Stimulated activated CD8-positive, alpha-beta memory T cell treated with anti-CD3 and anti-CD28 coated beads, Interleukin-12 subunit alpha, Interleukin-12 subunit beta, amount 100 ng/mL, for 1 hour (primary cell): ENCODE measurements around the gene PHF12.
"Not testable (repeated sequence)": the region's sequence is repeated elsewhere in the genome, so short reads cannot be mapped to it uniquely, and the experiment has no call there.

ENCODE experiments used
- DNase-seq: peaks from one replicate; pipeline ENCODE4 v3.0.0-alpha.2; 2020; ENCODE audit warnings: low read depth

Gene PHF12

DNA sequence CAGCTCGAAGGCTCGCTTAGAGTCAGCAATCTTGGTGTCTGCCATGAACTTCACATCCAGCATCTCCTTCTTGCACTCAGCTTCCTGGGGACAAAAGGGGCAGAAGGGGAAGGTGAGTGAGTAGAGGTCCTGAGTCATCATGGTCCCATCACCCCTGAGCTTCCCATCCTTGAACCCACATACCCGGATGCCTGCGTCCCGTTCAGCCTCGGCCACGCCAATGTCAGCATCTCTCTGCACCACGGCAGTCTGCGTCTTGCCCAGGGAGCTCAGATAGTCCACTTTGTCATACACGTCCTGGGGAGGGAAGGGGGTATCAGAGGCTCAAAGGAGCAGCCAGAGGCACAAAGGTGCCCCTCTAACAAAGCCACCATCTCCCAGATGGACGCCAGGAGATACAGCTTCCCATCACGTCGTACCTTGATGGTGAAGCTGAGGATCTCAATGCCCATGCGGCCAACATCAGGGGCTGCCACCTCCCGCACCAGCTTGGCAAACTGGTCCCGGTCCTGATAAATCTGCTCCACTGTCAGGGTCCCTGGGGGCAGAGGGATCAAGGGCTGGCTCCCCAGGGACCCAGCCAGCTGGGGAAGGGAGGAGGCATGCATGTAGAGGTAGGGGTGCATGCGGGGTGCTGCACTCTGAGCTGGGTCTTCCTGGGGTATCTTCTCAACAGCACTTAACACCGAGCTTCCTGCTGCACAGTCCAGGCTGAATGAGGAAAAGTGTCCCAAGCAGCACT, 69.0 kb downstream of the PHF12 start:
- DNase-seq, result no peak

DNA sequence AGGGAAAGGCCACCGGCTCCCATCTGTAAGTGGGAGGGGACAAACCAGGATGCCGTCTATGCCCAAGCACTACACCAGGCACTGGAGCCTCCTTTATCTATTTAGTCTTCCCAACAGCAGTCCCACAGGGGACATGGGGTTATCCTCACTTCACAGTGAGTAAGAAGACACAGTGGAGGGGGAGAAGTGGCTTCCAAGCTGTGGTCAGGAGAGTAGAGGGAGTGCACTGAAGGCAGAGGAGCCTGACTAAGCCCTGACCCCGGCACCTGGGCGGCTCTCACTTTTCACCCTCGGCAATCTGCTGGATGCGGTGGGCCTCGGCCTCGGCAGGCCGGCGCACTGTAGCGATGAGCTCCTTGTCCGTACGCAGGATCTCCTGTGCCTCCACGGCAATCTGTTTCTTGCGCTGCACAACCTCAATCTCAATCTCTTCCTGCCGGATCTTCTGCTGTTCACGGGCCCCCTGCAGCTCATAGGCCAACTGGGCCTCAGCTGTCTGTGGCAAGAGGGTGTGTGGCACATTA, 69.7 kb downstream of the PHF12 start:
- DNase-seq, result no peak

DNA sequence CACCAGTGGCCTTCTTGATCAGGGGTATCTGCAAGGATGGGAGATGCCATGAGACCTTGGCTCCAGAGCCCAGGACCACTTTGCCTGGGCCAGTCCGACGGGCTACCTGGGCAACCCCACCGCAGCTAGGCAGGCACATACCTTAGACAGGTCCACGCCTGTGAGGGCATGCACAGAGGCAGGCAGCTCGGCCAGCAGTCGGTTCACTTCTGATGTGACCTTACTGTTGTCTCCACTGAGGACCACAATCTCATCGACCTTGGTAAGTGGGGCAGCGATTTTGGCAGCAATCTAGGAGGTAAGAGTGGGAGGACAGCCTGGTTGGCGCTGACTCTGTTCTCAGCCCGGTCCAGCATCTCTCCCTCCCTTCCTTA, 70.8 kb downstream of the PHF12 start:
- no peak for DNase-seq

DNA sequence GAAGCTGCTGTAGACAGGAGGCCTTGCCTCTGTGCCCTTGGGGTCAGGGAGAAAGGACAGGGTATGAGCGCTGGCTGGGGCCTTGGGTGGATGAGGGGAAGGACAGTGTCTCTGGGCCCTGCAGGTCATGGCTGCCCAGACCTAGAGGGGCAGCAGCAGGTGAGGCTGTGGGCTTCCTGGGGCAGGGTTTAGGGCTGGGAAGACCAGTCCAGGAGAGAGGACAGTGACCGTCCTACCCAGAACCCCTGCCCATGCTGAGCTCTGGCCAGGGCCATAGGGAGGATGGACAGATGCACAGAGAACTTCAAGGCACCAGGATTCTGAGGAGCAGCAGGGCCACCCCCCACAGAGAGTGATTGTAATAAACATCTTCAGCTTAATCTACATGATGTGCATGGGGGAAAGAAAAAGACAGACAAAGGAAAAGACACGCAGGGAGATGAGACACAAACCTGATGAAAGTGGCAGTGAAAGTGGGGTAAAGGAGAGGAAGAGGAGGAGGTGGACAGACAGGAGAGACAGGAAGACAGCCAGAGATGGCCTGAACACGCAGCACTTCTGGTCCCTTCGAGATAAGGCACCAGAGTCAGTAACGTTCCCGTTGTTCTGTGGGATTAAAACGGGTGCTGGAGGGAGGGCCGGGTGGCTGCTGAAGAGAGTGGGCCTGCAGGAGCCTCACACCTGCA, 71.3 kb downstream of the PHF12 start:
- DNase-seq, result no peak

DNA sequence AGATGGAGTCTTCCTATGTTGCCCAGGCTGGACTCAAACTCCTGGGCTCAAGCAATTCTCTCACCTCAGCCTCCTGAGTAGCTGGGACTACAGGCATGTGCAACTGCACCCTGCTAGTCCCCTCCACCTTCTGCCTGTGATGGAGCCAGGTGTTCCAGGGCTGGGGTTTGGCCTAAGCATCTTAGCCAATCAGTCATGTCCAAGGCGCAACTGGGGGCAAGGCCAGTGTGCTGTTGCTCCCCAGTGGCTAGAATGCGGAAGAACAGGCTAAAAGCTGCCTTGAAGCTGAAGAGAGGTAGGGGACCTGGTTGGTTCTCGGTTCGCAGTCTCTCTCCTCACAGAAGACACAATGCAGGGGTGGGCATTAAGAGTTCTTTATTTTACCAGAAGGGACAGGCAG, 72.3 kb downstream of the PHF12 start:
- no peak for DNase-seq

DNA sequence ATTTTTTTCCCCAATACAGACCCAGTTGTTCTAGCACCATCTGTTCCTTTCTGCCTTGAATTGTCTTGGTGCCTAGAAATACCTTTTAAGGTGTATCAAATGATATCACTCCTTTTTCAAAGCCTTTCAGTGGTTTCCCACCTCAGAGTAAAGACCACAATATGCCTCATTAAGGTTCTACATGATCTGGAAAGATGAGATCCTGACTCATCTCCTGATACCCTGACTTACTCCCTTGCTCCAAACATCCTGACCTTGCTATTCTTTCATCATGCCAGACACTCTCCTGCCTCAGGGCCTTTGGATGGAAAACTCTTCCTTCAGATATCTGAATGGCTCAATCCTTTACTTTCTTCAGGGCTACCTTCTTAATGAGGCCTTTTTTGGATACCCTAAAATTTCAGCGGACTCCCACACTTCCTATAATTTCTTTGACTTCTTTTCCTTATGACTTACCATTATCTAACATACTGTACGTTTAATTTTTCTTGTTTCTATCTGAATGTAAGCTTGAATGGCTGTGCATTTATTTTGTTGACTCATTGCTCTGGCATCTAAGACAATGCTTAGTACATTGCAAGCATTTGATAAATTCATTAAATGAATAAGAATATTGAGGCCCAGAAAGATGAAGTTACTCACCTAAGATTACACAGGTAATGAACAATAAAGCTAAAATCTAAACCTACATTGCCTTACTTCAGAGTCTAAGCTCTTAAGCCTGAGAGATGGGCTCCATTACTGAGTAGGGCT, 73.0 kb downstream of the PHF12 start:
- DNase-seq, result no peak

- DNase-seq, result not testable (repeated sequence)
Measured at GRCh38 chr17:28877150-28877711, 74.1 kb downstream of the PHF12 start.

DNA sequence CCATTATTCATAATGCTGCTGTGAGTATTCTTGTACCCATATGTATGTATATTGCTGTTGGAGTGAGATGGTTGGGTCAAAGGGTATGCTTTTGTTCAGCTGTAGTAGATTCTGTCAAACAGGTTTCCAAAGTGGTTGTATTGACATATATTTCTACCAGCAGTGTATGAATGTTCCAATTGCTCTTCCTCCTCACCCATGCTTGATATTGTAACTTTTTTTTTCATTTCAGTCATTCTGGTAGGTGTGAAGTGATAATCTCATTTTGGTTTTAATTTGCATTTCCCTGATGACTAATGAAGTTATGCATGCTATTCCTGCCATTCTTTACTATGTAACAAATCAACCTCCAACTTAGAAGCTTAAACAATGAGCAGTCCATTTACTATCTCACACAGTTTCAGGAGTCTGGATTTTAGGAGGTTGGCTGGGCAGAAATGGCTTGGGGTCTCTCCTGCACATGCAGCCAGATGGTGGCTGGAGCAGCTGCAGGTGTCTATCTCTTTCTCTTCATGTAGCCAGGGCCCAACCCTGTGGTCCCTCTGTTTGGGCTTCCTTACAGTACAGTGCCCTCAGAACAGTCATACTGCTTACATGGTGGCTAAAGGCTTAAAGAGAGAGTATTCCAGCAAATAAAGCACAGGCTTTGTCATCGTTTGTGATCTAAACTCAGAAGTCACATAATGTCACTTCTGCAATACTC, 75.3 kb downstream of the PHF12 start:
- no peak for DNase-seq

DNA sequence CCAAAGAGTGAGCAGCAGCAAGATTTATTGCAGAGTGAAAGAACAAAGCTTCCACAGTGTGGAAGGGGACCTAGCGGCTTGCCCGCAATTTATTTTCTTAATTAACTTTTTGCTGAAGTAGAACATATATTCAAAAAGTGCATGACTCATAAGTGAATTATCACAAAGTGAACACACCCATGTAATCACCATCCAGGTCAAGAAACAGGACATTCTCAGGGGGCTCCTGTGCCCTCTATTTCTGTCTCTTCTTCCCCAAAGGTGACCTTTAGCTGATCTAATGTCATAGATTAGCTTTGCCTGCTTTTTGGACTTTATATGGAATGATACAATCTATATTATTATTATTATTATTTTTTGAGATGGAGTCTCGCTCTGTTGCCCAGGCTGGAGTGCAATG, 76.6 kb downstream of the PHF12 start:
- no peak for DNase-seq

DNA sequence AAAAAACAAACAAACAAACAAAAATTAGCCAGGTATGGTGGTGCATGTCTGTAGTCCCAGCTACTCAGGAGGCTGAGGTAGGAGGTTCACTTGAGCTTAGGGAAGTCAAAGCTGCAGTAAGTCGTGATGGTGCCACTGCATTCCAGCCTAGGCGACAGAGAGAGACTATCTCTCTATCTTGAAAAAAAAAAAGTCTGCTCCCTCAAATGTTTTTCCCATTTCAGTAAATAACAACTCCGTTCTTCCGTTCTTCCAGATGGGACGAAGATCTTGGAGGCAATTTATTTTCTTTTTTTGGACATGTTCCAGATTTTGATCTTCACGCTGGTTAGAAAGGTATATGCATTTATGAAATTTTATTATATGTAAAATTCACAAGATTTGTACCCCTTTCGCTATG, 77.5 kb downstream of the PHF12 start:
- DNase-seq, result no peak

DNA sequence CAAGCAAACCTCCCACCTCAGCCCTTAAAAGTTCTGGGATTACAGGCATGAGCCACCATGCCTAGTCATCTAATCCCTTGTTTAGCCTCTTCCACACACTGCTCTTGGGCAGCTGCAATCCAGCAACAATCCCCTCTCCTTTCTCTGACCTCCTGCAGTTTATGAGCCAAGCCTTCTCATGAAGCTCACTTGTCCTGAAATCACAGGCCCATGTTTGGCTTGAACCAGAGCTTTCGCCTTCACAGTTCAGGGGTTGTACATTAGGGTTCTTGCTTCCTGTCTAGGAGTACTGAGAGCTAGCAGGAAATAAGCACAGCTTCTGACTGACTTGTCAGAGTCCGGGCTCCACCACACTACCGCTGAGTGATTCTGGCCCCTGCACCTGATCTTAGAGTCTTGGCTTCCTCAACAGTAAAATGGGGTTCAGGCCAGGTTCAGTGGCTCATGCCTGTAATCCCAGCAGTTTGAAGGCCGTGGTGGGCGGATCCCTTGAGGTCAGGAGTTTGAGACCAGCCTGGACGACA, 80.2 kb downstream of the PHF12 start:
- no peak for DNase-seq

DNA sequence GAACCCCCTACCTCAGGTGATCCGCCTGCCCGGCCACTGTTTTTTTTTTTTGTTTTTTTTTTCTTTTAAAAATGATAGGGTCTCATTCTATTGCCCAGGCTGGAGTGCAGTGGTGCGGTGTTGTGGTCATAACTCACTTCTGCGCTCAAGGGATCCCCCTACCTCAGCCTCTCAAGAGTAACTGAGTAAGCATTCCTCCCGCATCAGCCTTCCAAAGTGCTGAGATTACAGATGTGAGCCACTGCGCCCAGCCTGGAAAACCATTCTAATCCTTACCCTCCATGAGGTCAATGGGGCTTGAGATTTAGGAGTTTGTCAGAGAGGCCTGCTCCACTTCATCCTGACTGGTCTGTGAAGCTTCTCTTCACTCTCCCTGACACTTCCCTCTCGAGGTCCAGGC, 84.0 kb downstream of the PHF12 start:
- no peak for DNase-seq

GRCh38 chr17:28865946-28866752, 85.2 kb downstream of the PHF12 start:
- no peak for DNase-seq

DNA sequence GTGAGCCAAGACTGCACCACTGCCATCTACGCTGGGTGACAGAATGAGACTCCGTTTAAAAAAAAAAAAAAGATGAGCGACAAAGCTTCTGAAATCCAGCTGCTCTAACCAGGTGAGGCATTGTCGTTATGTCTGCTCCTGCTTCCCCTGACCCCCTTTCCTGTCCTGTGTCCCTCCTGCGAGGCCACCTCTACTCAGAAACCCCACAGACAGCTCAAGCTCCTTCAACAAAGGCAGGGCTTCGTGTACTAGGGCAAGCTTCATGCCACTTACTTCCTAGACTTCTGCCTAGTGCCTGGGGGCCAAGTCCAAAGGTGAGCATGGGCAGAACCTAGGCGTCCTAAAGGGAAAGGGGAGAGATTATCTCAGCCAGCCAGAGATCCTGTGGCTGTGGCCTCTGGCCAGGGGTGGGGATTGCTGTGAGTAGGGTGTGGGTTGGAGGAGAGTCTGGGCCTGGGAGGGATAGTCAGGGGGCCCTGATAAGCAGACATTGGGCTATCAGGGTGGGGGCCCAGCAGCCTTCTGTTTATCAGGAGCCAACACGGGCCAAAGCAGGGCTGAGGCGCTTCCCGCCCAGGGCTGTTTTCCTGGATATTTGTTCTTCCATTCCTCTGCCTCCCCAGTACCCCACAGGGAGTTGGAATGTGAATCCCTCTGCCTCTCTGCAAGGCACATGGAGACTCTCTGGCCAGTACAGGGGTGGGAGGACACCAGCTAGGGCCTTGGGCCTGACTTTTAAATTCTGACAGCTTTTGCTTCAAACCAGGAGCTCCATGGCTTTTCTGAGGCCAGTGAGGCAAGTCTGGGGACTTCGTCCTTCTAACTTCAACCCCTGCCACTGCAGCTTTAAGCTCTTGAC, 86.1 kb downstream of the PHF12 start:
- DNase-seq, result no peak

- DNase-seq, result no peak
Measured at GRCh38 chr17:28863953-28864352, 87.4 kb downstream of the PHF12 start.

DNA sequence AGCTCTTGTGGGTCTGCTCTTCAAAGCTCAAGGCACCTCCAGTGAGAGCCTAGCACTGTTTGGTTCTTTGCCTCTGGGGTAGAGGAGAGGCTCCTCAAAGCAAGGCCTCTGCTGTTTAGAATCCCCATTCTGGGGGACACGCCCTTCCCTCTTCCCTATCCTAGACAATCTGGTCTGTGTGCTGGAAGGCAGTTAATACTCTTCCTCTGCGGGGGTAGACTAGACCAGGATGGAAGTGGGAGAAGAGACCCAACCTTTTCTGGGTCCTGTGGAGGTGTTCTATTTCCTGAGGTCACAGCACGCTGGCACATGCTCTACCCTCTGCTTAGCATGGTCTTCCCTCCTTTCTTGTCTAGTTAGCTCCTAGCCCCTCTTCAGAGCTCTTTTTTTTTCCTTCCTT, 88.8 kb downstream of the PHF12 start:
- no peak for DNase-seq

DNA sequence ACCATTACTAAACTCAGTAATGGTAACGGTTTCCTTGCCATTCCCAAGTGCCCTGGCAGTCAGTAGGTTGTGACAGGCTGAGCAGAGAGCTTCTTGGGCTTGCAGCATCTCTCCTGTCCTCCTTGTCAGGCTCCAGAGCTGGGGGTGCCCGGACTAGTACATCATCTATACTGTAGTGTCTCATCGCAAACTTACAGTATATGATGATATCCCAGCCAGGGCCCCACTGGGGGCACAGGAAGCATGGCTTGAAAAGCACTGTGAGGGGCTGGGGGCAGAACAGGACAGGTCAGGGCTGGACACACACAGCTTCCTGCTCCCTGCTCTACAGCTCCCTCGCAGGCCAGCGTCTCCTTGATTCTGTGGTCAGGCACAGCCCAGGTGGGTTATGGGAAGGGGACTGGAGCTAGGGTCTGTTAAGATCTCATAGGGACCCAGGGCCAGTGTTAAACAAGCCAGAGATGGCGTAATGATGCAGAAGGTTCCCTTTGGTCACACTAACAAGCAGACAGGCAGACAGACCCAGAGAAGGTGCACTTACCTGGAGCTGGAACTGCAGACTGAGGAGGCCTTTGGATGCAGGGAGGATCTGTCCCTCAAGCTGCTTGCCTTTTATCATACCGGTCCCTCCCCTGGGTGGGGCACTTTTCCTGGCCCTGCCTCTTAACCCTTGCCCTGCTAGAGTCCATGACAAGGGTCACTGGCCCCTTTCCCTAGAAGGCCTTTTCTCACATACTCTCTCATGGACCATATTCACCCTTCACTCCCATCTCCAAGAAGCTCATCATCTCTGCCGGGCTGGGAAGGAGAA, 89.7 kb downstream of the PHF12 start:
- DNase-seq, result no peak

GRCh38 chr17:28860363-28860808, 90.9 kb downstream of the PHF12 start:
- no peak for DNase-seq

DNA sequence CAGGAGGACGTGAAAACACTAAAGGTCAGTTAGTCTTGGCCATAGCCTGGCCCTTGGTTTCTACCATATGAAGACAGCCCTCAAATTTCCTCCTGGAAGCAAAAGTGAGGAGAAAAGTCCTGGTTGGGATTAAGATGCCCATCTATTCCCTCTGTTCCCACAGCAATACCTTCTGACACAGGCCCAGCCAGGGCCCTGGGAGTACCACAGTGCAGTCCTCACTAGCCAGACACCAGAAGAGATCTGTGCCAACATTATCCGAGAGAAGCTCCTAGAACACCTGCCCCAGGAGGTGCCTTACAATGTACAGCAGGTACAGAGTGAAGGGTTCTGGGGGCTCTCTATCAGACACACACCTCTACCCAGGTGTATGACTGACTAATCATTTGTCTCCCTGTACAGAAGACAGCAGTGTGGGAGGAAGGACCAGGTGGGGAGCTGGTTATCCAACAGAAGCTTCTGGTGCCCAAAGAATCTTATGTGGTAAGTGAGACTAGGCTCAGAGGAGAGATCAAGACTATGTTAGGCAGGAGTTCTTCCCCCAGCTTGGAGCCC, 92.4 kb downstream of the PHF12 start:
- DNase-seq, result no peak
